ENCODE results near the gene PLA2G4D. TPM values are rescaled to one million over a fixed set of nuclear protein-coding genes. Genes with fewer than 3 reads are reported as not detected.

Gene PLA2G4D
- total RNA-seq, 1 donor: not detected

- TF ChIP-seq, protein P1, sequence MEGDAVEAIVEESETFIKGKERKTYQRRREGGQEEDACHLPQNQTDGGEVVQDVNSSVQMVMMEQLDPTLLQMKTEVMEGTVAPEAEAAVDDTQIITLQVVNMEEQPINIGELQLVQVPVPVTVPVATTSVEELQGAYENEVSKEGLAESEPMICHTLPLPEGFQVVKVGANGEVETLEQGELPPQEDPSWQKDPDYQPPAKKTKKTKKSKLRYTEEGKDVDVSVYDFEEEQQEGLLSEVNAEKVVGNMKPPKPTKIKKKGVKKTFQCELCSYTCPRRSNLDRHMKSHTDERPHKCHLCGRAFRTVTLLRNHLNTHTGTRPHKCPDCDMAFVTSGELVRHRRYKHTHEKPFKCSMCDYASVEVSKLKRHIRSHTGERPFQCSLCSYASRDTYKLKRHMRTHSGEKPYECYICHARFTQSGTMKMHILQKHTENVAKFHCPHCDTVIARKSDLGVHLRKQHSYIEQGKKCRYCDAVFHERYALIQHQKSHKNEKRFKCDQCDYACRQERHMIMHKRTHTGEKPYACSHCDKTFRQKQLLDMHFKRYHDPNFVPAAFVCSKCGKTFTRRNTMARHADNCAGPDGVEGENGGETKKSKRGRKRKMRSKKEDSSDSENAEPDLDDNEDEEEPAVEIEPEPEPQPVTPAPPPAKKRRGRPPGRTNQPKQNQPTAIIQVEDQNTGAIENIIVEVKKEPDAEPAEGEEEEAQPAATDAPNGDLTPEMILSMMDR (IDR thresholded peaks at IDR 0.05; ENCODE audit: extremely low read depth, low read depth, low read length): no peak
- H3K9me3 ChIP-seq (ENCODE audit: low read depth, low read length): no peaks in the 10 kb centered on the region
- H2AFZ ChIP-seq (ENCODE audit: low read length): no peak overlapping the region
- peaks cover 19% of the 10 kb centered on the region for H3K27me3 ChIP-seq (ENCODE audit: insufficient read depth, low read length)
- no peaks in the 10 kb centered on the region for H3K79me2 ChIP-seq (ENCODE audit: insufficient read depth, low read length)
- H3K4me2 ChIP-seq (ENCODE audit: insufficient read depth, low read length): no peak overlapping the region
- H3K4me1 ChIP-seq (ENCODE audit: insufficient read depth, low read length): no peaks in the 10 kb centered on the region
- no peaks in the 10 kb centered on the region for H4K20me1 ChIP-seq (ENCODE audit: insufficient read depth, low read length)
- H3K27ac ChIP-seq (ENCODE audit: low read depth, low read length): no peak overlapping the region
- DNase-seq (ENCODE audit: insufficient read length, low spot score, missing footprints): no peak
- H3K36me3 ChIP-seq (ENCODE audit: insufficient read depth, low read length): no peaks in the 10 kb centered on the region
- no peak overlapping the region for H3K4me3 ChIP-seq (ENCODE audit: insufficient read depth, low read length)
These were observed 44.0 kb upstream of the PLA2G4D start for GRCh38 chr15:42138411-42138810.

GRCh38 chr15:42137461-42138261 is 43.3 kb upstream of the PLA2G4D start:
- TF ChIP-seq, protein P1 (IDR thresholded peaks at IDR 0.05; ENCODE audit: extremely low read depth, low read depth, low read length): peak; percentile 65
- Histone ChIP-seq H3K9me3 (ENCODE audit: low read depth, low read length) (no peaks in the 10 kb centered on the region), H3K27ac (ENCODE audit: low read depth, low read length) (no peak overlapping the region), H4K20me1 (ENCODE audit: insufficient read depth, low read length) (no peaks in the 10 kb centered on the region), H3K4me3 (ENCODE audit: insufficient read depth, low read length) (no peak overlapping the region), H2AFZ (ENCODE audit: low read length) (no peak overlapping the region), H3K36me3 (ENCODE audit: insufficient read depth, low read length) (no peaks in the 10 kb centered on the region), H3K4me1 (ENCODE audit: insufficient read depth, low read length) (no peaks in the 10 kb centered on the region), H3K27me3 (ENCODE audit: insufficient read depth, low read length) (peaks cover 20% of the 10 kb centered on the region), H3K79me2 (ENCODE audit: insufficient read depth, low read length) (no peaks in the 10 kb centered on the region), H3K4me2 (ENCODE audit: insufficient read depth, low read length) (no peak overlapping the region)
- DNase-seq (ENCODE audit: insufficient read length, low spot score, missing footprints): peak; percentile 57

- Histone ChIP-seq H3K4me3 (ENCODE audit: insufficient read depth, low read length) (no peak overlapping the region), H4K20me1 (ENCODE audit: insufficient read depth, low read length) (no peaks in the 10 kb centered on the region), H3K27ac (ENCODE audit: low read depth, low read length) (no peak overlapping the region), H3K4me2 (ENCODE audit: insufficient read depth, low read length) (no peak overlapping the region), H3K27me3 (ENCODE audit: insufficient read depth, low read length) (peaks cover 25% of the 10 kb centered on the region), H3K4me1 (ENCODE audit: insufficient read depth, low read length) (no peaks in the 10 kb centered on the region), H3K9me3 (ENCODE audit: low read depth, low read length) (no peaks in the 10 kb centered on the region), H3K36me3 (ENCODE audit: insufficient read depth, low read length) (no peaks in the 10 kb centered on the region), H2AFZ (ENCODE audit: low read length) (no peak overlapping the region), H3K79me2 (ENCODE audit: insufficient read depth, low read length) (no peaks in the 10 kb centered on the region)
- DNase-seq (ENCODE audit: insufficient read length, low spot score, missing footprints): peak; percentile 78
- TF ChIP-seq, protein P1 (IDR thresholded peaks at IDR 0.05; ENCODE audit: extremely low read depth, low read depth, low read length): no peak
These were observed 42.2 kb upstream of the PLA2G4D start for GRCh38 chr15:42136513-42136912.

DNA sequence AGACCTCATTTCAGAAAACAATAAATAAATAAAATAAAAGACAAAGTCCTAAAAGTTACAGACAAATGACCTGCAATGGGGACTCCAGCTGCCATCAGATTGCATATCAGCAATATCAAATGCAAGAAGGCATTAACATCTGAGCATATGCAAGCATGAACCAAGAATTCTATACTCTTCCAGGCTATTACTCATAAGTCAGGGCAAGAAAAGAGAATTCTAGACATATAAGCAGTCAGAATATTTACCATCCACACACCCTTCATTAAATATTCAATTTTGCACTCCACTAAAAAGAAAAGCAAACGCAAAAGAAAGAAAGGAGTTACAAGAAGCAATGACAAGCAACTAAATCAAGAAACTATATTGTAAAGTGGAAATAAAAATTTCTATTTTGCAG is 41.0 kb upstream of the PLA2G4D start:
- Histone ChIP-seq H3K4me1 (ENCODE audit: insufficient read depth, low read length) (no peaks in the 10 kb centered on the region), H3K27me3 (ENCODE audit: insufficient read depth, low read length) (peaks cover 29% of the 10 kb centered on the region), H3K4me3 (ENCODE audit: insufficient read depth, low read length) (no peak overlapping the region), H3K27ac (ENCODE audit: low read depth, low read length) (no peak overlapping the region), H3K4me2 (ENCODE audit: insufficient read depth, low read length) (no peak overlapping the region), H3K9me3 (ENCODE audit: low read depth, low read length) (no peaks in the 10 kb centered on the region), H2AFZ (ENCODE audit: low read length) (no peak overlapping the region), H4K20me1 (ENCODE audit: insufficient read depth, low read length) (no peaks in the 10 kb centered on the region), H3K36me3 (ENCODE audit: insufficient read depth, low read length) (no peaks in the 10 kb centered on the region), H3K79me2 (ENCODE audit: insufficient read depth, low read length) (no peaks in the 10 kb centered on the region)
- TF ChIP-seq, protein P1 (IDR thresholded peaks at IDR 0.05; ENCODE audit: extremely low read depth, low read depth, low read length): no peak
- DNase-seq (ENCODE audit: insufficient read length, low spot score, missing footprints): peak; percentile 21
